ENCODE results near the gene EXO1.

GRCh38 chr1:241900381-241900780, 52.4 kb downstream of the EXO1 start:
- TF ChIP-seq POLR2A (IDR thresholded peaks at IDR 0.05): no peak
- TF ChIP-seq, protein P1, sequence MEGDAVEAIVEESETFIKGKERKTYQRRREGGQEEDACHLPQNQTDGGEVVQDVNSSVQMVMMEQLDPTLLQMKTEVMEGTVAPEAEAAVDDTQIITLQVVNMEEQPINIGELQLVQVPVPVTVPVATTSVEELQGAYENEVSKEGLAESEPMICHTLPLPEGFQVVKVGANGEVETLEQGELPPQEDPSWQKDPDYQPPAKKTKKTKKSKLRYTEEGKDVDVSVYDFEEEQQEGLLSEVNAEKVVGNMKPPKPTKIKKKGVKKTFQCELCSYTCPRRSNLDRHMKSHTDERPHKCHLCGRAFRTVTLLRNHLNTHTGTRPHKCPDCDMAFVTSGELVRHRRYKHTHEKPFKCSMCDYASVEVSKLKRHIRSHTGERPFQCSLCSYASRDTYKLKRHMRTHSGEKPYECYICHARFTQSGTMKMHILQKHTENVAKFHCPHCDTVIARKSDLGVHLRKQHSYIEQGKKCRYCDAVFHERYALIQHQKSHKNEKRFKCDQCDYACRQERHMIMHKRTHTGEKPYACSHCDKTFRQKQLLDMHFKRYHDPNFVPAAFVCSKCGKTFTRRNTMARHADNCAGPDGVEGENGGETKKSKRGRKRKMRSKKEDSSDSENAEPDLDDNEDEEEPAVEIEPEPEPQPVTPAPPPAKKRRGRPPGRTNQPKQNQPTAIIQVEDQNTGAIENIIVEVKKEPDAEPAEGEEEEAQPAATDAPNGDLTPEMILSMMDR (IDR thresholded peaks at IDR 0.05): no peak
